Measurements from ENCODE around the gene DNAH10.

DNAH10 gene

GRCh38 chr12:123967121-123967586, 205.1 kb downstream of the DNAH10 start:
- no peak overlapping the region for H3K4me2 ChIP-seq (ENCODE audit: low read depth, low read length, poor library complexity, severe bottlenecking)

GRCh38 chr12:123971449-123971769, 209.3 kb downstream of the DNAH10 start:
- H3K9me3 ChIP-seq (ENCODE audit: insufficient read depth, low read depth, low read length), result no peaks in the 10 kb centered on the region
- H2AFZ ChIP-seq (ENCODE audit: low read length), result peak overlapping the region; percentile 55
- peak overlapping the region; percentile 72 for H3K4me3 ChIP-seq (ENCODE audit: low read length, poor library complexity, severe bottlenecking)
- peaks cover 39% of the 10 kb centered on the region for H3K79me2 ChIP-seq (ENCODE audit: insufficient read depth, low read length)
- no peaks in the 10 kb centered on the region for H3K27me3 ChIP-seq (ENCODE audit: insufficient read depth, low read length, poor library complexity, severe bottlenecking)
- H3K4me2 ChIP-seq (ENCODE audit: low read depth, low read length, poor library complexity, severe bottlenecking), result peak overlapping the region; percentile 73
- H3K9me2 ChIP-seq (replicated peaks; ENCODE audit: low read depth, low read length), result no peaks in the 10 kb centered on the region
- H3K9ac ChIP-seq (ENCODE audit: low read depth, low read length, poor library complexity, severe bottlenecking), result peak overlapping the region; percentile 59
- no peaks in the 10 kb centered on the region; the same call in 1 of the 2 replicates for H3F3A ChIP-seq (ENCODE audit: low read depth)
- peaks cover 32% of the 10 kb centered on the region for H4K20me1 ChIP-seq (ENCODE audit: insufficient read depth, low read length, poor library complexity, severe bottlenecking)
- H3K36me3 ChIP-seq (ENCODE audit: insufficient read depth, low read length), result no peaks in the 10 kb centered on the region
- peaks cover 33% of the 10 kb centered on the region for H3K4me1 ChIP-seq (ENCODE audit: insufficient read depth, low read length, poor library complexity, severe bottlenecking)
- TF ChIP-seq EZH2phosphoT487 (IDR thresholded peaks at IDR 0.05; ENCODE audit: borderline replicate concordance) (no peak), CTCF (conservative IDR thresholded peaks at IDR 0.05; ENCODE audit: low read length) (no peak)

More at GRCh38 chr12:123967121-123967586, 205.1 kb downstream of the DNAH10 start:
- Histone ChIP-seq H2AFZ (ENCODE audit: low read length) (no peak overlapping the region), H3K4me3 (ENCODE audit: low read length, poor library complexity, severe bottlenecking) (no peak overlapping the region), H3K9me3 (ENCODE audit: insufficient read depth, low read depth, low read length) (no peaks in the 10 kb centered on the region), H3F3A (ENCODE audit: low read depth) (no peaks in the 10 kb centered on the region; the same call in 1 of the 2 replicates), H3K27me3 (ENCODE audit: insufficient read depth, low read length, poor library complexity, severe bottlenecking) (no peaks in the 10 kb centered on the region), H3K9ac (ENCODE audit: low read depth, low read length, poor library complexity, severe bottlenecking) (no peak overlapping the region), H3K36me3 (ENCODE audit: insufficient read depth, low read length) (no peaks in the 10 kb centered on the region), H4K20me1 (ENCODE audit: insufficient read depth, low read length, poor library complexity, severe bottlenecking) (peaks cover 3% of the 10 kb centered on the region), H3K9me2 (replicated peaks; ENCODE audit: low read depth, low read length) (no peaks in the 10 kb centered on the region), H3K79me2 (ENCODE audit: insufficient read depth, low read length) (peaks cover 6% of the 10 kb centered on the region; the same call in 1 of the 2 replicates), H3K4me1 (ENCODE audit: insufficient read depth, low read length, poor library complexity, severe bottlenecking) (peaks cover 11% of the 10 kb centered on the region)
- no peak for TF ChIP-seq CTCF (conservative IDR thresholded peaks at IDR 0.05; ENCODE audit: low read length)
- TF ChIP-seq EZH2phosphoT487 (IDR thresholded peaks at IDR 0.05; ENCODE audit: borderline replicate concordance), result no peak

GRCh38 chr12:123971770-123972456, 209.8 kb downstream of the DNAH10 start:
- Histone ChIP-seq H3K4me3 (ENCODE audit: low read length, poor library complexity, severe bottlenecking) (peak overlapping the region; percentile 72), H3F3A (ENCODE audit: low read depth) (no peaks in the 10 kb centered on the region; the same call in 1 of the 2 replicates), H3K9me2 (replicated peaks; ENCODE audit: low read depth, low read length) (no peaks in the 10 kb centered on the region), H3K27me3 (ENCODE audit: insufficient read depth, low read length, poor library complexity, severe bottlenecking) (no peaks in the 10 kb centered on the region), H3K4me1 (ENCODE audit: insufficient read depth, low read length, poor library complexity, severe bottlenecking) (peaks cover 33% of the 10 kb centered on the region), H2AFZ (ENCODE audit: low read length) (peak overlapping the region; percentile 55), H3K9me3 (ENCODE audit: insufficient read depth, low read depth, low read length) (no peaks in the 10 kb centered on the region), H3K79me2 (ENCODE audit: insufficient read depth, low read length) (peaks cover 41% of the 10 kb centered on the region), H3K9ac (ENCODE audit: low read depth, low read length, poor library complexity, severe bottlenecking) (peak overlapping the region; percentile 59), H3K36me3 (ENCODE audit: insufficient read depth, low read length) (no peaks in the 10 kb centered on the region), H4K20me1 (ENCODE audit: insufficient read depth, low read length, poor library complexity, severe bottlenecking) (peaks cover 32% of the 10 kb centered on the region), H3K4me2 (ENCODE audit: low read depth, low read length, poor library complexity, severe bottlenecking) (peak overlapping the region; percentile 73)
- TF ChIP-seq CTCF (conservative IDR thresholded peaks at IDR 0.05; ENCODE audit: low read length) (no peak), EZH2phosphoT487 (IDR thresholded peaks at IDR 0.05; ENCODE audit: borderline replicate concordance) (no peak)

Measured in Loucy (cell line).